OCI-LY1 (cell line): Measurements from ENCODE around the gene DIAPH3.

Source experiments
- H2AFZ ChIP-seq: fragments of 200-600 bp; sonication (generic), shearing (Covaris generic); 2 replicates; pipeline ENCODE4 v1.6.0; 2014; ENCODE audit warnings: antibody characterized with exemption, mild to moderate bottlenecking, low read length
- H3F3A ChIP-seq: fragments of 200-600 bp; sonication (generic), shearing (Covaris generic); 2 replicates; pipeline ENCODE4 v1.6.0; 2014; ENCODE audit warnings: mild to moderate bottlenecking, antibody characterized with exemption, low read length, moderate library complexity; ENCODE audit not compliant: insufficient read depth
- H3K27ac ChIP-seq: fragments of 200-600 bp; sonication (generic); 2 replicates; pipeline ENCODE4 v1.5.1; 2014; ENCODE audit warnings: low read length, mixed run types, mild to moderate bottlenecking, low read depth; ENCODE audit not compliant: poor library complexity, severe bottlenecking
- H3K27me3 ChIP-seq: fragments of 200-600 bp; sonication (generic); 2 replicates; pipeline ENCODE4 v1.6.0; 2014; ENCODE audit warnings: antibody characterized with exemption, mild to moderate bottlenecking, low read length, moderate library complexity; ENCODE audit not compliant: insufficient read depth
- H3K36me3 ChIP-seq: fragments of 200-600 bp; sonication (generic); 2 replicates; pipeline ENCODE4 v1.6.1; 2014; ENCODE audit warnings: mild to moderate bottlenecking, antibody characterized with exemption, low read length, moderate library complexity, mixed read lengths; ENCODE audit not compliant: insufficient read depth
- H3K4me1 ChIP-seq: fragments of 200-600 bp; sonication (generic); 2 replicates; pipeline ENCODE4 v1.5.1; 2014; ENCODE audit warnings: mild to moderate bottlenecking, low read length, moderate library complexity; ENCODE audit not compliant: insufficient read depth, severe bottlenecking
- H3K4me2 ChIP-seq: fragments of 200-600 bp; sonication (generic), shearing (Covaris generic); 2 replicates; pipeline ENCODE4 v1.6.1; 2014; ENCODE audit warnings: low read length
- H3K4me3 ChIP-seq: fragments of 200-600 bp; sonication (generic); 2 replicates; pipeline ENCODE4 v1.5.1; 2014; ENCODE audit warnings: low read length, low read depth, mild to moderate bottlenecking, mixed read lengths; ENCODE audit not compliant: poor library complexity, severe bottlenecking
- H3K79me2 ChIP-seq: fragments of 200-600 bp; shearing (Covaris generic); 2 replicates; pipeline ENCODE4 v1.6.1; 2016; ENCODE audit warnings: mixed run types, low read length, mixed read lengths; ENCODE audit not compliant: insufficient read depth
- H3K9ac ChIP-seq: fragments of 200-600 bp; sonication (generic), shearing (Covaris generic); 2 replicates; pipeline ENCODE4 v1.6.1; 2014; ENCODE audit warnings: mild to moderate bottlenecking, low read length, mixed read lengths
- H3K9me2 ChIP-seq: fragments of 200-600 bp; sonication (generic), shearing (Covaris generic); 2 replicates; pipeline ENCODE4 v1.6.1; 2014; ENCODE audit warnings: low read depth, mild to moderate bottlenecking, low read length, mixed read lengths
- H3K9me3 ChIP-seq: fragments of 200-600 bp; shearing (Covaris generic); 2 replicates; pipeline ENCODE4 v1.6.1; 2014; ENCODE audit warnings: low read length, mixed read lengths
- H4K20me1 ChIP-seq: fragments of 200-600 bp; sonication (generic), shearing (Covaris generic); 2 replicates; pipeline ENCODE4 v1.6.0; 2016; ENCODE audit warnings: mild to moderate bottlenecking, low read length; ENCODE audit not compliant: insufficient read depth
- CTCF ChIP-seq: fragments of 200-600 bp; sonication (generic), shearing (Covaris generic); IDR thresholded peaks from 2 replicates; pipeline ENCODE4 v1.5.1; 2017; ENCODE audit warnings: mild to moderate bottlenecking, antibody characterized with exemption, low read length, moderate library complexity, mixed read lengths
- EZH2 ChIP-seq: fragments of 200-600 bp; sonication (generic), shearing (Covaris generic); IDR thresholded peaks from 2 replicates; pipeline ENCODE4 v1.8.0; 2017; ENCODE audit warnings: borderline replicate concordance, mixed run types, mild to moderate bottlenecking, antibody characterized with exemption, low read length, moderate library complexity, mixed read lengths

Gene DIAPH3

DNA sequence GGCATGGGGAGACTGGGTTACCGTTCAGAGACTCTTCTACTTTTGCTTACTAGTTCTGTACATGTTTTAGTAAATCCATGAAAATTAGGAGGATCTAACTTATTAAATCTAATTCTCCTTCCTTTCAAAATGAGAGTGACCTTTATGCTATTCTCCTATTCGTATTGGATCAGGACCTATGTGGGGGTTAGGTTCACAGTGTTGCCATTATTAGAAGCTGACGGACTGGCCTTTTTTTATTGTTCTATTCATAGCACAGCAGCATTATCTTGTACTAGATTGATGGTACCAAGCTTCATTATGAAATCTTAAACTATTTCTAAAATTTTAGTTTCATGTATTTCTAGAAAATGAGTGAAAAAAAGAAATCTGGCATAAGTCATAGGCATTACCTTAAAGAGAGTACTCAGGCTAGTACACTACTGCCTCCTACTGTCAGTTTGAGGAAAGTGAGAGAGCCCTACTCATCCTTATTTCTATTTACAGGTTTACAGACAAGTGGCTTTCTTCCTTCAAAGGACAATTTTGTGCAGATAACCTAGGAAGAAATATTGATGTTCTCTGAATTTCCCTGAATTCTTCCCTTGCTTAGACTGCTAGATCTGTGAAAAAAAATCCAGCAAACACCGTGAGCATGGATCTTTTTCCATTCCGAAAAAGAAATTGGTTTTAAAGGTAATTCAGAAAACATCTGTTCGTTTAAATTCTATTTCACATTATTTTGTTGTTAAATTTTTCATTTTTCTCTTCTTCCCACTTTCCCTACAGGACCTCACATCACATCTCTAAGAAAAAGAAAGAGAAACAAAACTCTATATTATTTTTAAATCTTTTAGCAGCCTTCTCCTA lies 485.5 kb downstream of the DIAPH3 start:
- H3K4me2 ChIP-seq, result no peak overlapping the region

GRCh38 chr13:59677430-59677829 lies 486.3 kb downstream of the DIAPH3 start:
- Histone ChIP-seq H3K36me3 (no peaks in the 10 kb centered on the region), H3K4me3 (no peak overlapping the region), H3K9ac (no peak overlapping the region), H3K79me2 (no peaks in the 10 kb centered on the region), H3K9me2 (no peaks in the 10 kb centered on the region), H2AFZ (no peak overlapping the region), H4K20me1 (no peaks in the 10 kb centered on the region), H3K27me3 (no peaks in the 10 kb centered on the region), H3K27ac (no peak overlapping the region), H3K4me2 (no peak overlapping the region), H3F3A (no peaks in the 10 kb centered on the region), H3K9me3 (no peaks in the 10 kb centered on the region), H3K4me1 (no peaks in the 10 kb centered on the region)
- TF ChIP-seq EZH2 (no peak), CTCF (no peak)

More for the DNA sequence above, 485.5 kb downstream of the DIAPH3 start:
- no peaks in the 10 kb centered on the region for H3K4me1 ChIP-seq
- H3F3A ChIP-seq, result no peaks in the 10 kb centered on the region
- H3K4me3 ChIP-seq, result no peak overlapping the region
- no peaks in the 10 kb centered on the region for H3K27me3 ChIP-seq
- H3K27ac ChIP-seq, result no peak overlapping the region
- H3K9me3 ChIP-seq, result no peaks in the 10 kb centered on the region
- no peak overlapping the region for H3K9ac ChIP-seq
- H3K36me3 ChIP-seq, result no peaks in the 10 kb centered on the region
- TF ChIP-seq CTCF (peak; percentile 81), EZH2 (no peak)
- H2AFZ ChIP-seq, result no peak overlapping the region
- no peaks in the 10 kb centered on the region for H3K9me2 ChIP-seq
- no peaks in the 10 kb centered on the region for H4K20me1 ChIP-seq
- H3K79me2 ChIP-seq, result no peaks in the 10 kb centered on the region

DNA sequence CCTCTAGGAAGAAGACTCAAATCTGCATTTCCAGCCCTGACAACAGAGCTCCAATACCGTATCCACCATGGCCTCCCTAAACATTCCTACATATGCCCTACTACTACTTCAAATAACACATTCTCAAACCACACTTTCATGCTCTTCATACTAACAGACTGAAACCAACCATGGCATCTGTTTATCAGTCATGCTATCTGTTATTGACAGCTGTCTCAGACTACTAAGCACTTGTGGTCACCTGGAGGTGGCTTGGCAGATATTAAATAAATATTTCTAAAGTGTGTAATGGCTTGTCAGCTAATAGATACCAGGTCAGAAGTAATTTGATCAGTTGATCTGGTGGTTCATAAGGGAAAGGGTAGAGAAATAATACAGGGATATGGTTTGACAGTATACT lies 489.1 kb downstream of the DIAPH3 start:
- H3K27ac ChIP-seq, result no peak overlapping the region
- no peak for TF ChIP-seq CTCF
- no peak for TF ChIP-seq EZH2
- H3K79me2 ChIP-seq, result no peaks in the 10 kb centered on the region
- no peaks in the 10 kb centered on the region for H3F3A ChIP-seq
- no peaks in the 10 kb centered on the region for H3K9me3 ChIP-seq
- no peaks in the 10 kb centered on the region for H3K9me2 ChIP-seq
- H3K27me3 ChIP-seq, result no peaks in the 10 kb centered on the region
- H3K36me3 ChIP-seq, result no peaks in the 10 kb centered on the region
- H3K4me2 ChIP-seq, result no peak overlapping the region
- H3K4me3 ChIP-seq, result no peak overlapping the region
- no peaks in the 10 kb centered on the region for H4K20me1 ChIP-seq
- H2AFZ ChIP-seq, result no peak overlapping the region
- H3K9ac ChIP-seq, result no peak overlapping the region
- no peaks in the 10 kb centered on the region for H3K4me1 ChIP-seq
